Neural cell (in vitro differentiated cells): ENCODE data around the gene CYP1A1. TPM values are rescaled to one million over a fixed set of nuclear protein-coding genes. Genes with fewer than 3 reads are reported as not detected.

Experiments used
- H2AFZ ChIP-seq: fragments of 200-600, 300-800 bp; sonication (generic), shearing (Covaris generic); 2 replicates; pipeline ENCODE4 v1.6.0; 2014; ENCODE audit warnings: low read depth, mild to moderate bottlenecking, antibody characterized with exemption, low read length, moderate library complexity
- H3F3A ChIP-seq: fragments of 200-600 bp; shearing (Covaris generic); 2 replicates; pipeline ENCODE4 v1.6.1; 2016; ENCODE audit warnings: mild to moderate bottlenecking, moderate library complexity, mixed read lengths, antibody characterized with exemption, low read length; ENCODE audit not compliant: insufficient read depth, poor library complexity, severe bottlenecking
- H3K27ac ChIP-seq: fragments of 200-600, 300-800 bp; sonication (generic), shearing (Covaris generic); 2 replicates; pipeline ENCODE4 v1.5.1; 2014; ENCODE audit warnings: mild to moderate bottlenecking, low read length, moderate library complexity
- H3K27me3 ChIP-seq: fragments of 300-800, 200-600 bp; sonication (generic), shearing (Covaris generic); 2 replicates; pipeline ENCODE4 v1.6.0; 2014; ENCODE audit warnings: mild to moderate bottlenecking, low read depth, low read length, moderate library complexity; ENCODE audit not compliant: insufficient read depth
- H3K36me3 ChIP-seq: fragments of 300-800, 200-600 bp; sonication (generic), shearing (Covaris generic); 2 replicates; pipeline ENCODE4 v1.5.1; 2014; ENCODE audit warnings: mild to moderate bottlenecking, antibody characterized with exemption, low read length, moderate library complexity; ENCODE audit not compliant: insufficient read depth
- H3K4me2 ChIP-seq: fragments of 300-800, 200-600 bp; sonication (generic), shearing (Covaris generic); 2 replicates; pipeline ENCODE4 v1.6.0; 2014; ENCODE audit warnings: mild to moderate bottlenecking, low read length
- H3K4me3 ChIP-seq: fragments of 300-800, 200-600 bp; sonication (generic), shearing (Covaris generic); 2 replicates; pipeline ENCODE4 v1.5.1; 2014; ENCODE audit warnings: mild to moderate bottlenecking, low read length, moderate library complexity
- H3K79me2 ChIP-seq: fragments of 200-600 bp; shearing (Covaris generic); replicated peaks from 2 replicates; pipeline ENCODE4 v1.6.0; 2014; ENCODE audit warnings: mild to moderate bottlenecking, low read length, moderate library complexity; ENCODE audit not compliant: insufficient read depth
- H3K9ac ChIP-seq: fragments of 300-800, 200-600 bp; sonication (generic), shearing (Covaris generic); 2 replicates; pipeline ENCODE4 v1.6.1; 2016; ENCODE audit warnings: mild to moderate bottlenecking, low read length, mixed read lengths
- H3K9me2 ChIP-seq: fragments of 200-600 bp; shearing (Covaris generic); 2 replicates; pipeline ENCODE4 v1.6.1; 2016; ENCODE audit warnings: mild to moderate bottlenecking, low read length, mixed read lengths; ENCODE audit not compliant: insufficient read depth
- H3K9me3 ChIP-seq: fragments of 200-600, 300-800 bp; sonication (generic), shearing (Covaris generic); 2 replicates; pipeline ENCODE4 v1.6.1; 2016; ENCODE audit warnings: mild to moderate bottlenecking, mixed run types, low read length, moderate library complexity, mixed read lengths
- H4K20me1 ChIP-seq: fragments of 200-600 bp; shearing (Covaris generic); 2 replicates; pipeline ENCODE4 v1.6.1; 2016; ENCODE audit warnings: mild to moderate bottlenecking, mixed run types; ENCODE audit not compliant: insufficient read depth
- CTCF ChIP-seq: fragments of 450-650 bp; IDR thresholded peaks from 2 replicates; pipeline ENCODE4 v1.5.1; 2014; ENCODE audit warnings: antibody characterized with exemption, mild to moderate bottlenecking, moderate library complexity; ENCODE audit not compliant: poor library complexity, severe bottlenecking
- EP300 ChIP-seq: fragments of 450-650 bp; conservative IDR thresholded peaks from 2 replicates; pipeline ENCODE4 v1.6.1; 2014; ENCODE audit warnings: antibody characterized with exemption, mild to moderate bottlenecking, moderate library complexity; ENCODE audit not compliant: poor library complexity, severe bottlenecking
- EZH2 ChIP-seq: fragments of 200-600, 300-800 bp; shearing (Covaris generic), sonication (generic); IDR thresholded peaks from 2 replicates; pipeline ENCODE4 v1.6.1; 2014; ENCODE audit warnings: antibody characterized with exemption, low read length, borderline replicate concordance, mild to moderate bottlenecking; ENCODE audit not compliant: insufficient read depth, poor library complexity, severe bottlenecking
- MXI1 ChIP-seq: fragments of 450-650 bp; conservative IDR thresholded peaks from 2 replicates; pipeline ENCODE4 v1.6.1; 2014; ENCODE audit warnings: antibody characterized with exemption, mild to moderate bottlenecking; ENCODE audit not compliant: poor library complexity, severe bottlenecking
- POLR2AphosphoS5 ChIP-seq: IDR thresholded peaks from 2 replicates; pipeline ENCODE4 v1.6.1; 2012
- RAD21 ChIP-seq: fragments of 450-650 bp; conservative IDR thresholded peaks from 2 replicates; pipeline ENCODE4 v1.6.1; 2014; ENCODE audit warnings: antibody characterized with exemption, mild to moderate bottlenecking, moderate library complexity
- REST ChIP-seq: IDR thresholded peaks from 2 replicates; pipeline ENCODE4 v1.6.1; 2012; ENCODE audit warnings: borderline replicate concordance
- SMC3 ChIP-seq: fragments of 450-650 bp; conservative IDR thresholded peaks from 2 replicates; pipeline ENCODE4 v1.6.1; 2014; ENCODE audit warnings: antibody characterized with exemption, mild to moderate bottlenecking, moderate library complexity; ENCODE audit not compliant: poor library complexity
- TAF1 ChIP-seq: IDR thresholded peaks from 2 replicates; pipeline ENCODE4 v1.6.1; 2012; ENCODE audit warnings: low read depth
- polyA plus RNA-seq: library from polyadenylated mRNA; depleted of rRNA; stranded (reverse); fragments of >200 nt; gene quantifications from 2 replicates; pipeline ENCODE4 v1.2.3, GENCODE V29; 2014

The CYP1A1 gene
- polyA plus RNA-seq, 1 donor from 2014 or later = 0.09 TPM

- Histone ChIP-seq H2AFZ (no peak overlapping the region), H3K9me3 (no peaks in the 10 kb centered on the region), H3F3A (no peaks in the 10 kb centered on the region), H3K27me3 (peaks cover 15% of the 10 kb centered on the region), H3K27ac (no peak overlapping the region), H3K4me2 (no peak overlapping the region), H4K20me1 (no peaks in the 10 kb centered on the region), H3K4me3 (no peak overlapping the region), H3K9me2 (no peaks in the 10 kb centered on the region), H3K36me3 (no peaks in the 10 kb centered on the region), H3K9ac (no peak overlapping the region), H3K79me2 (no peaks in the 10 kb centered on the region)
- TF ChIP-seq RAD21 (no peak), EP300 (no peak), TAF1 (no peak), EZH2 (no peak), POLR2AphosphoS5 (no peak), SMC3 (no peak), REST (no peak), MXI1 (no peak), CTCF (no peak)
Measured at GRCh38 chr15:74722591-74722990, 2.7 kb downstream of the CYP1A1 start.

- Histone ChIP-seq H3K9ac (no peak overlapping the region), H3K36me3 (no peaks in the 10 kb centered on the region), H3K9me3 (no peaks in the 10 kb centered on the region), H3K4me2 (no peak overlapping the region), H2AFZ (no peak overlapping the region), H3K9me2 (no peaks in the 10 kb centered on the region), H3F3A (no peaks in the 10 kb centered on the region), H3K4me3 (no peak overlapping the region), H3K79me2 (no peaks in the 10 kb centered on the region), H3K27ac (no peak overlapping the region), H4K20me1 (no peaks in the 10 kb centered on the region), H3K27me3 (no peaks in the 10 kb centered on the region)
- no peak for TF ChIP-seq EP300
- no peak for TF ChIP-seq RAD21
- no peak for TF ChIP-seq REST
- TF ChIP-seq MXI1 = no peak
- no peak for TF ChIP-seq TAF1
- TF ChIP-seq EZH2 = no peak
- TF ChIP-seq POLR2AphosphoS5 = no peak
- no peak for TF ChIP-seq CTCF
- TF ChIP-seq SMC3 = no peak
Measured at GRCh38 chr15:74716651-74717050, 8.7 kb downstream of the CYP1A1 start.
